HG03108 (cell line): ENCODE data around the gene ATE1.
"Not testable (repeated sequence)": the region's sequence is repeated elsewhere in the genome, so short reads cannot be mapped to it uniquely, and the experiment has no call there.

Experiments
- ATAC-seq: cut with Tn5 transposase; IDR thresholded peaks from one replicate; pipeline ENCODE4 v1.9.1; 2021; ENCODE audit warnings: moderate library complexity; ENCODE audit not compliant: unreplicated experiment

The ATE1 gene

GRCh38 chr10:121927841-121928527 lies at the start of gene ATE1:
ATE1 (minus strand) TSS chr10:121928031; CDS start chr10:121927949, 82 bp downstream.
- ATAC-seq: peak; percentile 85

GRCh38 chr10:121976607-121977006 lies 48.8 kb upstream of the ATE1 start:
- no peak for ATAC-seq

GRCh38 chr10:121975295-121976086 lies 47.7 kb upstream of the ATE1 start:
- no peak for ATAC-seq

- ATAC-seq: peak; percentile 92
These were observed 46.9 kb upstream of the ATE1 start, which contains the start of gene NSMCE4A for GRCh38 chr10:121974535-121975294. NSMCE4A (minus strand) TSS chr10:121975217; CDS start chr10:121975165, 52 bp downstream.

GRCh38 chr10:121974019-121974534 lies 46.2 kb upstream of the ATE1 start:
- no peak for ATAC-seq

- not testable (repeated sequence) for ATAC-seq
These were observed 41.3 kb upstream of the ATE1 start for GRCh38 chr10:121969086-121969485.

- ATAC-seq: no peak
These were observed 38.2 kb upstream of the ATE1 start for GRCh38 chr10:121965996-121966395.

GRCh38 chr10:121961456-121961855 lies 33.6 kb upstream of the ATE1 start:
- no peak for ATAC-seq

- ATAC-seq: no peak
These were observed 31.8 kb upstream of the ATE1 start for GRCh38 chr10:121959671-121960070.

- ATAC-seq: no peak
These were observed 28.6 kb upstream of the ATE1 start for GRCh38 chr10:121956111-121957061.

- ATAC-seq: no peak
These were observed 24.4 kb upstream of the ATE1 start for GRCh38 chr10:121952226-121952625.

- ATAC-seq: no peak
These were observed 21.6 kb upstream of the ATE1 start for GRCh38 chr10:121949451-121949850.

- ATAC-seq: no peak
These were observed 21.2 kb upstream of the ATE1 start for GRCh38 chr10:121949049-121949448.

GRCh38 chr10:121947343-121948330 lies 19.8 kb upstream of the ATE1 start:
- ATAC-seq: no peak

GRCh38 chr10:121942749-121943416 lies 15.1 kb upstream of the ATE1 start:
- ATAC-seq: no peak

- no peak for ATAC-seq
These were observed 13.7 kb upstream of the ATE1 start for GRCh38 chr10:121941532-121941931.

GRCh38 chr10:121936295-121936694 lies 8.5 kb upstream of the ATE1 start:
- ATAC-seq: no peak

- no peak for ATAC-seq
These were observed 7.9 kb upstream of the ATE1 start for GRCh38 chr10:121935702-121936101.
